ELR (cell line): Measurements from ENCODE around the gene SPINT3.
A peak's percentile ranks its signal among the peaks of the same experiment; 100 is the strongest.

Experiments used
- DNase-seq: peaks from one replicate; pipeline ENCODE4 v3.0.0-alpha.2; 2015; ENCODE audit warnings: low read depth

SPINT3 gene

GRCh38 chr20:45515147-45515913 is at the start of gene SPINT3:
Gene SPINT3 (minus strand): TSS chr20:45515622. CDS start chr20:45515608, 14 bp downstream.
- no peak for DNase-seq

- no peak for DNase-seq
Observed at GRCh38 chr20:45564760-45565276, 49.4 kb upstream of the SPINT3 start.

- no peak for DNase-seq
Observed at GRCh38 chr20:45555198-45555597, 39.8 kb upstream of the SPINT3 start.

- no peak for DNase-seq
Observed at GRCh38 chr20:45552456-45552855, 37.0 kb upstream of the SPINT3 start.

- no peak for DNase-seq
Observed at GRCh38 chr20:45550765-45551164, 35.3 kb upstream of the SPINT3 start.

- DNase-seq: no peak
Observed at GRCh38 chr20:45548410-45548809, 33.0 kb upstream of the SPINT3 start.

- DNase-seq: no peak
Observed at GRCh38 chr20:45547206-45547770, 31.9 kb upstream of the SPINT3 start, which contains the start of gene EPPIN. Gene EPPIN (minus strand): TSS chr20:45547401. CDS start chr20:45547357, 44 bp downstream.

- DNase-seq: peak; percentile 60
Observed at GRCh38 chr20:45545754-45546453, 30.5 kb upstream of the SPINT3 start.

GRCh38 chr20:45545351-45545750 is 29.9 kb upstream of the SPINT3 start:
- DNase-seq: no peak

GRCh38 chr20:45539382-45539781 is 24.0 kb upstream of the SPINT3 start, which contains the start of gene WFDC6:
Gene WFDC6 (minus strand): TSS chr20:45539482. CDS start chr20:45539407, 75 bp downstream.
- DNase-seq: no peak

- peak; percentile 83 for DNase-seq
Observed at GRCh38 chr20:45538209-45538799, 22.9 kb upstream of the SPINT3 start.

- DNase-seq: no peak
Observed at GRCh38 chr20:45527294-45527693, 11.9 kb upstream of the SPINT3 start.

GRCh38 chr20:45523821-45524220 is 8.4 kb upstream of the SPINT3 start:
- no peak for DNase-seq

- peak; percentile 8 for DNase-seq
Observed at GRCh38 chr20:45518282-45518681, 2.9 kb upstream of the SPINT3 start.

- DNase-seq: no peak
Observed at GRCh38 chr20:45510242-45510862, 5.1 kb downstream of the SPINT3 start.

- no peak for DNase-seq
Observed at GRCh38 chr20:45509091-45509490, 6.3 kb downstream of the SPINT3 start.

GRCh38 chr20:45508068-45508886 is 7.1 kb downstream of the SPINT3 start:
- no peak for DNase-seq

- no peak for DNase-seq
Observed at GRCh38 chr20:45507011-45507820, 8.2 kb downstream of the SPINT3 start.

GRCh38 chr20:45506398-45506797 is 9.0 kb downstream of the SPINT3 start:
- no peak for DNase-seq

- no peak for DNase-seq
Observed at GRCh38 chr20:45503403-45503802, 12.0 kb downstream of the SPINT3 start.
